ENCODE measurements around the gene KCNV2.

Gene KCNV2

DNA sequence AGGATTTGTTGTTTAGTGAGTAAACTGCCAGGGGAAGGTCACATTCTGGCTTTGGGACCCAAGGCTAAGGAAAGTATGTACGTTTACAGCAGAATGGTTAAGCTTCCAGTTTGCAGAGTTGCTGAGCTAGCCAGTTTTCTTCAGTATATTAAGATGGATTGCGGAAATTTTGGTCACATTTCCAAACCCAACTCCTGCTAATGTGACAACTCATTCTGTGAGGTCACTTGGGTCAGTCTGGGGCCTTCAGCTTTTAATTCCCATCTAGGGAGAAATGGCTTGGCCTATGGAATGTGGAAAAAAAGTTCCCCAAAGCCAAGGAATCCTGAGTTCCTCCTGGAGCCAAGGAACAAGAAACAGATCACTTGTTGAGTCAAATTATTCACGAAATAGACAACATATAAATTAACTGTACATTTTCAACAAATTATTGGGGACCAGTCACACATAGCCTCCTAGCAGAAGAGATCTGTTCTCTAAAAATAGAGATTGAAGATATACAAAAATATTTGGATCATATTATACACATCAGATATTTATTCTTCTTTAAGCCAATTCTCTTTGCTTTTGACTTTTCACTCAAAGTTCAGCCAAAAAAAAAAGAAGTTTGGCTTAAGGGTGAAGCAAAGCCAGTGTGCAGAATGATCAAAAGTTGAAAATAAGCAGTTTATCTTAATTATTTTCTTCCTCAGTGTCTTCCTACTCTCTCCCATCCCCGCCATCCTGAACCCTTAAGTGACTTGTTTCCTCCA, 8.8 kb downstream of the KCNV2 start:
- Histone ChIP-seq H3K9ac (ENCODE audit: low read length) (no peak overlapping the region), H3K4me1 (ENCODE audit: insufficient read depth, low read length, severe bottlenecking) (peaks cover 11% of the 10 kb centered on the region), H3K36me3 (ENCODE audit: insufficient read depth, low read length) (no peaks in the 10 kb centered on the region), H3K27me3 (ENCODE audit: insufficient read depth, low read length) (no peaks in the 10 kb centered on the region), H3K27ac (ENCODE audit: low read depth, low read length, poor library complexity, severe bottlenecking) (no peak overlapping the region), H4K20me1 (ENCODE audit: insufficient read depth, low read length) (no peaks in the 10 kb centered on the region), H3K4me2 (ENCODE audit: low read length) (no peak overlapping the region), H3K9me3 (ENCODE audit: low read length) (no peaks in the 10 kb centered on the region), H3F3A (ENCODE audit: insufficient read depth, low read length) (no peaks in the 10 kb centered on the region), H3K9me2 (ENCODE audit: low read depth, low read length) (no peaks in the 10 kb centered on the region), H3K79me2 (ENCODE audit: insufficient read depth, low read length) (no peaks in the 10 kb centered on the region), H2AFZ (ENCODE audit: low read length) (no peak overlapping the region), H3K4me3 (ENCODE audit: low read depth, low read length, poor library complexity, severe bottlenecking) (no peak overlapping the region)
- TF ChIP-seq, protein P1, sequence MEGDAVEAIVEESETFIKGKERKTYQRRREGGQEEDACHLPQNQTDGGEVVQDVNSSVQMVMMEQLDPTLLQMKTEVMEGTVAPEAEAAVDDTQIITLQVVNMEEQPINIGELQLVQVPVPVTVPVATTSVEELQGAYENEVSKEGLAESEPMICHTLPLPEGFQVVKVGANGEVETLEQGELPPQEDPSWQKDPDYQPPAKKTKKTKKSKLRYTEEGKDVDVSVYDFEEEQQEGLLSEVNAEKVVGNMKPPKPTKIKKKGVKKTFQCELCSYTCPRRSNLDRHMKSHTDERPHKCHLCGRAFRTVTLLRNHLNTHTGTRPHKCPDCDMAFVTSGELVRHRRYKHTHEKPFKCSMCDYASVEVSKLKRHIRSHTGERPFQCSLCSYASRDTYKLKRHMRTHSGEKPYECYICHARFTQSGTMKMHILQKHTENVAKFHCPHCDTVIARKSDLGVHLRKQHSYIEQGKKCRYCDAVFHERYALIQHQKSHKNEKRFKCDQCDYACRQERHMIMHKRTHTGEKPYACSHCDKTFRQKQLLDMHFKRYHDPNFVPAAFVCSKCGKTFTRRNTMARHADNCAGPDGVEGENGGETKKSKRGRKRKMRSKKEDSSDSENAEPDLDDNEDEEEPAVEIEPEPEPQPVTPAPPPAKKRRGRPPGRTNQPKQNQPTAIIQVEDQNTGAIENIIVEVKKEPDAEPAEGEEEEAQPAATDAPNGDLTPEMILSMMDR (IDR thresholded peaks at IDR 0.05; ENCODE audit: low read length) = no peak
- TF ChIP-seq EZH2 (IDR thresholded peaks at IDR 0.05; ENCODE audit: borderline replicate concordance, low read length) = no peak

DNA sequence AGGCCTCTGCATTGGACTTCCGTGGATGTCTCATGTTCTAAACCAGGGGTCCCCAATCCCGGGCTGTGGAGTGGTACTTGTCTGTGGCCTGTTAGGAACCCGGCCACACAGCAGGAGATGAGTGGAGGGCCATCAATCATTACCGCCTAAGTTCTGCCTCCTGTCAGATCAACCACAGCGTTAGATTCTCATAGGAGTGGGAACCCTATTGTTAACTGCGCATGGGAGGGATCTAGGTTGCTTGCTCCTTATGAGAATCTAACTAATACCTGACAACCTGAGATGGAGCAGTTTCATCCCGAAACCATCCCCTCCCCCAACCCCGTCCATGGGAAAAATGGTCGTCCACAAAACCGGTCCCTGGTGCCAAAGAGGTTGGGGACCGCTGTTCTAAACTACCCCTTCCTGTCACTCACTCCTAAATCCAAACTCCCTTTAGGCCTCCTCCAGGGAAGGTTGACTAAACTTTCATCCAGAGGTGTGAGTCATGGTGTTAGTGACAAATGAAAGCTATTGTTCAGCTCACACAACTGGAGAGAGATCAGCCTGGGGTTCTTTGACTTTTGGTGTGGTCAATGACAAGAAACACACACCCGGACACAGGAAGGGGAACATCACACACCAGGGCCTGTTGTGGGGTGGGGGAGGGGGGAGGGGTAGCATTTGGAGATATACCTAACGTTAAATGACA, 9.5 kb downstream of the KCNV2 start:
- no peak for TF ChIP-seq EZH2 (IDR thresholded peaks at IDR 0.05; ENCODE audit: borderline replicate concordance, low read length)
- TF ChIP-seq, protein P1 (IDR thresholded peaks at IDR 0.05; ENCODE audit: low read length) = no peak
- Histone ChIP-seq H3F3A (ENCODE audit: insufficient read depth, low read length) (no peaks in the 10 kb centered on the region), H3K79me2 (ENCODE audit: insufficient read depth, low read length) (no peaks in the 10 kb centered on the region), H3K9ac (ENCODE audit: low read length) (no peak overlapping the region), H3K9me2 (ENCODE audit: low read depth, low read length) (no peaks in the 10 kb centered on the region), H3K9me3 (ENCODE audit: low read length) (no peaks in the 10 kb centered on the region), H3K27me3 (ENCODE audit: insufficient read depth, low read length) (no peaks in the 10 kb centered on the region), H3K27ac (ENCODE audit: low read depth, low read length, poor library complexity, severe bottlenecking) (no peak overlapping the region), H2AFZ (ENCODE audit: low read length) (no peak overlapping the region), H3K36me3 (ENCODE audit: insufficient read depth, low read length) (no peaks in the 10 kb centered on the region), H4K20me1 (ENCODE audit: insufficient read depth, low read length) (no peaks in the 10 kb centered on the region), H3K4me1 (ENCODE audit: insufficient read depth, low read length, severe bottlenecking) (peaks cover 11% of the 10 kb centered on the region), H3K4me2 (ENCODE audit: low read length) (no peak overlapping the region), H3K4me3 (ENCODE audit: low read depth, low read length, poor library complexity, severe bottlenecking) (no peak overlapping the region)

DNA sequence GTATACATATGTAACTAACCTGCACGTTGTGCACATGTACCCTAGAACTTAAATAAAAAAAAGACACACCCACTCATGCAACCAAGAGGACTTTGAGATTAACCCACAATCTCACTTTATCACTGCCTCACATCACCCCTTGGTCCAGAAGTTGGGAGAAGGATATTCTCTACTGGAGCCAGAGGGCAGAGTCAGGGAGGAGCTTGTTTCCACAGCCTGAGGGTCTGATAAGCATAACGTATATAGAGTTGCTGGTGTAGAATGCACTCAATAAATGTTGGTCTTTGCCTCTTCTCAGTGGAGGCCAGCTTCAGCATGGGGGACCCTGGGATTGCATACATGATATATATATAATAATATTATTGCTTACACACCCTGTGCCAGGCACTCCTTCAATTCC, 10.1 kb downstream of the KCNV2 start:
- no peak overlapping the region for H3K4me3 ChIP-seq (ENCODE audit: low read depth, low read length, poor library complexity, severe bottlenecking)
- no peak overlapping the region for H3K4me2 ChIP-seq (ENCODE audit: low read length)
- H3K27ac ChIP-seq (ENCODE audit: low read depth, low read length, poor library complexity, severe bottlenecking) = peak overlapping the region; percentile 46
- H3K36me3 ChIP-seq (ENCODE audit: insufficient read depth, low read length) = no peaks in the 10 kb centered on the region
- no peaks in the 10 kb centered on the region for H3K79me2 ChIP-seq (ENCODE audit: insufficient read depth, low read length)
- no peaks in the 10 kb centered on the region for H3K27me3 ChIP-seq (ENCODE audit: insufficient read depth, low read length)
- H3K9ac ChIP-seq (ENCODE audit: low read length) = no peak overlapping the region
- TF ChIP-seq EZH2 (IDR thresholded peaks at IDR 0.05; ENCODE audit: borderline replicate concordance, low read length) = no peak
- TF ChIP-seq, protein P1 (IDR thresholded peaks at IDR 0.05; ENCODE audit: low read length) = no peak
- no peaks in the 10 kb centered on the region for H4K20me1 ChIP-seq (ENCODE audit: insufficient read depth, low read length)
- H3K9me3 ChIP-seq (ENCODE audit: low read length) = no peaks in the 10 kb centered on the region
- H3K9me2 ChIP-seq (ENCODE audit: low read depth, low read length) = no peaks in the 10 kb centered on the region
- H3K4me1 ChIP-seq (ENCODE audit: insufficient read depth, low read length, severe bottlenecking) = peaks cover 11% of the 10 kb centered on the region
- H2AFZ ChIP-seq (ENCODE audit: low read length) = no peak overlapping the region
- no peaks in the 10 kb centered on the region for H3F3A ChIP-seq (ENCODE audit: insufficient read depth, low read length)

Measured in OCI-LY1 (cell line).